Thoracic aorta (tissue), 2 donors: ENCODE results near the gene TRMT44. TPM values are rescaled to one million over a fixed set of nuclear protein-coding genes. Genes with fewer than 3 reads are reported as not detected.
"Not testable (repeated sequence)": the region's sequence is repeated elsewhere in the genome, so short reads cannot be mapped to it uniquely, and the experiment has no call there.

Experiments used
- ATAC-seq: fragments of 150-250 bp; one replicate; pipeline ENCODE4 v1.8.0; 2017; ENCODE audit warnings: low read depth; ENCODE audit not compliant: insufficient number of reproducible peaks, low FRiP score
- DNase-seq: peaks from one replicate; pipeline ENCODE4 v3.0.0-alpha.2; 2020; ENCODE audit warnings: low spot score
- H3K27ac ChIP-seq, 2 donors: fragments of 200-600 bp; sonication (generic); 1 replicate in 1 of 2; 2 replicates in 1 of 2; pipeline ENCODE4 v1.5.1; 2016; ENCODE audit warnings: mild to moderate bottlenecking in 2 of 2, moderate library complexity in 2 of 2
- H3K27me3 ChIP-seq: fragments of 200-600 bp; sonication (generic); replicated peaks from 2 replicates; pipeline ENCODE4 v1.6.0; 2016; ENCODE audit warnings: mild to moderate bottlenecking; ENCODE audit not compliant: insufficient read depth
- H3K36me3 ChIP-seq: fragments of 200-600 bp; sonication (generic); one replicate; pipeline ENCODE4 v1.5.1; 2016
- H3K4me1 ChIP-seq, 2 donors: fragments of 200-600 bp; sonication (generic); 1 replicate in 1 of 2; 2 replicates in 1 of 2; pipeline versions ENCODE4 v1.5.1 to v1.6.0; 2016; ENCODE audit warnings: low read depth in 2 of 2, mild to moderate bottlenecking in 1 of 2; ENCODE audit not compliant: control insufficient read depth in 1 of 2
- H3K4me3 ChIP-seq: fragments of 200-600 bp; sonication (generic); 2 replicates; pipeline ENCODE4 v1.5.1; 2016; ENCODE audit warnings: mild to moderate bottlenecking
- H3K9me3 ChIP-seq: fragments of 200-600 bp; sonication (generic); 2 replicates; pipeline ENCODE4 v1.5.1; 2016
- CTCF ChIP-seq: fragments of 200-600 bp; sonication (generic); IDR thresholded peaks from one replicate; pipeline ENCODE4 v1.5.1; 2019; ENCODE audit warnings: antibody characterized with exemption
- total RNA-seq, 2 donors: library from RNA; depleted of rRNA; stranded (reverse); fragments of >200 nt; gene quantifications; one replicate each; pipeline versions ENCODE4 v1.1.0 to v1.2.3, GENCODE V29; 2016

Gene TRMT44
- total RNA-seq, 2 donors from 2014 or later = 19.8 to 30.5 TPM

- no peaks in the 10 kb centered on the region for H3K27me3 ChIP-seq
- no peaks in the 10 kb centered on the region for H3K36me3 ChIP-seq
- no peak overlapping the region for H3K27ac ChIP-seq
- no peak for TF ChIP-seq CTCF
- DNase-seq (no peak), ATAC-seq (no peak)
- H3K9me3 ChIP-seq = no peaks in the 10 kb centered on the region
- H3K4me3 ChIP-seq = no peak overlapping the region
- peaks cover 15 to 30% of the 10 kb centered on the region in 2 donors for H3K4me1 ChIP-seq
These were observed 69.6 kb downstream of the TRMT44 start for GRCh38 chr4:8510191-8510590.

- peaks cover 14 to 24% of the 10 kb centered on the region in 2 donors for H3K4me1 ChIP-seq
- no peak overlapping the region for H3K4me3 ChIP-seq
These were observed 70.2 kb downstream of the TRMT44 start for GRCh38 chr4:8510611-8511285.

GRCh38 chr4:8512510-8512909 is 71.9 kb downstream of the TRMT44 start:
- no peak overlapping the region for H3K4me3 ChIP-seq
- no peak overlapping the region for H3K27ac ChIP-seq
- H3K4me1 ChIP-seq = peaks cover 1 to 7% of the 10 kb centered on the region in 2 donors
- no peaks in the 10 kb centered on the region for H3K36me3 ChIP-seq
- H3K9me3 ChIP-seq = no peaks in the 10 kb centered on the region
- TF ChIP-seq CTCF = no peak
- ATAC-seq (no peak), DNase-seq (no peak)
- H3K27me3 ChIP-seq = no peaks in the 10 kb centered on the region

More at GRCh38 chr4:8510611-8511285, 70.2 kb downstream of the TRMT44 start:
- H3K27ac ChIP-seq = no peak overlapping the region
- ATAC-seq (no peak), DNase-seq (no peak)
- no peaks in the 10 kb centered on the region for H3K9me3 ChIP-seq
- H3K27me3 ChIP-seq = no peaks in the 10 kb centered on the region
- H3K36me3 ChIP-seq = no peaks in the 10 kb centered on the region
- TF ChIP-seq CTCF = no peak

GRCh38 chr4:8513080-8513479 is 72.5 kb downstream of the TRMT44 start:
- not testable (repeated sequence) for H3K4me1 ChIP-seq, H3K9me3 ChIP-seq, H3K4me3 ChIP-seq, H3K36me3 ChIP-seq, DNase-seq, ATAC-seq, H3K27me3 ChIP-seq, H3K27ac ChIP-seq

- DNase-seq = no peak
- Histone ChIP-seq H3K4me1 (no peaks in the 10 kb centered on the region), H3K27me3 (no peaks in the 10 kb centered on the region), H3K9me3 (no peaks in the 10 kb centered on the region), H3K4me3 (no peak overlapping the region), H3K36me3 (no peaks in the 10 kb centered on the region), H3K27ac (no peak overlapping the region)
- no peak for TF ChIP-seq CTCF
- no peak for ATAC-seq
These were observed 73.4 kb downstream of the TRMT44 start for GRCh38 chr4:8513931-8514330.

GRCh38 chr4:8514391-8514790 is 73.8 kb downstream of the TRMT44 start:
- DNase-seq (no peak), ATAC-seq (no peak)
- H3K4me3 ChIP-seq = no peak overlapping the region
- TF ChIP-seq CTCF = no peak
- no peaks in the 10 kb centered on the region for H3K4me1 ChIP-seq
- no peaks in the 10 kb centered on the region for H3K36me3 ChIP-seq
- no peaks in the 10 kb centered on the region for H3K9me3 ChIP-seq
- no peak overlapping the region for H3K27ac ChIP-seq
- no peaks in the 10 kb centered on the region for H3K27me3 ChIP-seq
